ENCODE measurements around the gene TSC1. TPM values are rescaled to one million over a fixed set of nuclear protein-coding genes. Genes with fewer than 3 reads are reported as not detected.
A peak's percentile ranks its signal among the peaks of the same experiment; 100 is the strongest.
"Not testable (repeated sequence)": the region's sequence is repeated elsewhere in the genome, so short reads cannot be mapped to it uniquely, and the experiment has no call there.

TSC1 gene
- total RNA-seq, 1 experiment from 2014 or later, result 22.4 TPM

- DNase-seq (ENCODE audit: low spot score), result no peak
Observed at GRCh38 chr9:132976571-132976970, 32.2 kb upstream of the TSC1 start.

- DNase-seq (ENCODE audit: low spot score), result no peak
Observed at GRCh38 chr9:132975961-132976360, 31.5 kb upstream of the TSC1 start.

DNA sequence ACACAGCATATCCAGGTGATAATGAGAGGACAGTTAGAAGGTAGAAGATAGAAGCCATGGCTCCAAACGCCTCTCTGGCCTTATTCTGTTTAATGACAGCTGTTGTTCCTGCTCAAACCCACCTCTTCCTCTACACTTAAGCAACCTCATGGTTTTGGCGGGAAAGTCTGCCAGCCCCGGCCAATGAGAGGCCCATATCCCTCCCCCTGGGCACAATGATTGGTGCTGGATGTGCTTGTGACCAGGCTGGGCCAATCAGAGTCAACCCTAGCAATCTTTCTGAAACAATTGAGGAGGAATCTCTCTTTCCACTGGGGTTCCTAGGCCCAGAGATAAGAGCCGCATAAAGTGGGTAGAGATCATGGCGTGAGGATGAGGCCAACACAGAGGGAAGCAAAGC, 29.3 kb upstream of the TSC1 start:
- no peak for DNase-seq (ENCODE audit: low spot score)

DNA sequence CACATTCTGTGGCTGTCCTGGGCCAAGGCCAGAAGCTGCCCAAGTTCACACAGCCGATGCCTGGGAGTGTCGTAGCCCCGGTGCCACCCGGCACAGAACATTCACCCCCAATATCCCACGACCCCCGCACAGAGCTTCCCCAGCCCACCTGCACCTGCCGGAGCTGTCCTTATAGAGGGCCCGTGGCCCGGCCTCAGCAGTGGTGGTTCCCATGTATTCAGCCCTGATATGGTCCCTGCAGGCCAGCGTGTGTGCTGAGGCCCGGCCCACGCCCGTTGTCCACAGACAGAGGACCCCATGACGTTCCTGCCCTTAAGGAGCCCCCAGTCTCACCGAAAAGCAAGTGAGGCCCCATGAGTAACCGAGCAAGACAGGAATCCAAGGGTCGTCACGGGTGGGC, 28.8 kb upstream of the TSC1 start:
- no peak for DNase-seq (ENCODE audit: low spot score)

GRCh38 chr9:132970324-132971062, 26.1 kb upstream of the TSC1 start:
- no peak for DNase-seq (ENCODE audit: low spot score)

DNA sequence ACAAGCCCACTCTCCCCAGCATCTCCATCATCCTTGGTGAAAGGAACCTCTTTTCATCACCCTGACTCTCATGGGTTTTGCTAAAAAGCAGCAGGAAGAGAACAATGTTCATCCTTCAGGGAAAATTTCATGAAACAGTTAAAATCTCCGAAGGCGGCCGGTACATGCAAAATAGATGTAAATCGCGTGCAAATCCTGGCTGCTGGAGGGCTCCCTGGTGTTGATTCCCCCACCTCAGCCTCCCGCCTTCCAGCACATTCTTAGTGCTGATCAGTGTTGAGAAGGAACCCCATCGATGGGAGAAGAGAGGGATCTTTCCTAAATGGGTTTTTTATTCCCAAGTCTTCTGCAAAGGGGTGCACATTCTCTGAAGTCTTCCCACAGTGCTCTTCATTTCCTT, 25.4 kb upstream of the TSC1 start:
- no peak for DNase-seq (ENCODE audit: low spot score)

DNA sequence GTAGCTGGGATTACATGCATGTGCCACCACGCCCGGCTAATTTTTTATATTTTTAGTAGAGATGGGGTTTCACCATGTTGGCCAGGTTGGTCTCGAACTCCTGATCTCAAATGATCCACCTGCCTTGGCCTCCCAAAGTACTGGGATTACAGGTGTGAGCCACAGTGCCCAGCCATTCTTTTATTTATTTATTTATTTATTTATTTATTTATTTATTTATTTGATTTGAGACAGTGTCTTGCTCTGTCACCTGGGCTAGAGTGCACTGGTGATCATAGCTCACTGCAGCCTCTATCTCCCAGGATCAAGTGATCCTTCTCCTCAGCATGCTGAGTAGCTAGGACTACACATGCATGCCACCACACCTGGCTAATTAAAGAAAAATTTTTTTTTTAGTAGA, 23.5 kb upstream of the TSC1 start:
- not testable (repeated sequence) for DNase-seq (ENCODE audit: low spot score)

GRCh38 chr9:132965478-132965877, 21.1 kb upstream of the TSC1 start:
- DNase-seq (ENCODE audit: low spot score), result no peak

DNA sequence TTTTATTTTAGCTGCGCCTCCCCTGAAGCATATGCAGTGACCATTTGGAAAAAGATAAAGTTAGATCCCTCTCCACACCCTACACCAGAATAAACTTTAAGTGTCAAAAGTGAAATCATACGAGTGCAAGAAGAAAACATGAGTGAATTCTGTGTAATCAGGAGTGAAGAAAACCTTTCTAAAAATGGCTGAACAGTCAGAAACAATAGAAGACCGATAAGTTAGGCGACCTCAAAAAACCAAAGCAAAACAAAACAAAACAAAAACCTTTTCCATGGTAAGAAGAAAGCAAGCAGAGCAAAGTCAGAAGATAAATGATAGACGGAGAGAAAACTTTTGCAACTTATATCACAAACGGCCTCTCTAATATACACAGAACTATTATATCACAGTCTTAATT, 16.6 kb upstream of the TSC1 start:
- no peak for DNase-seq (ENCODE audit: low spot score)

DNA sequence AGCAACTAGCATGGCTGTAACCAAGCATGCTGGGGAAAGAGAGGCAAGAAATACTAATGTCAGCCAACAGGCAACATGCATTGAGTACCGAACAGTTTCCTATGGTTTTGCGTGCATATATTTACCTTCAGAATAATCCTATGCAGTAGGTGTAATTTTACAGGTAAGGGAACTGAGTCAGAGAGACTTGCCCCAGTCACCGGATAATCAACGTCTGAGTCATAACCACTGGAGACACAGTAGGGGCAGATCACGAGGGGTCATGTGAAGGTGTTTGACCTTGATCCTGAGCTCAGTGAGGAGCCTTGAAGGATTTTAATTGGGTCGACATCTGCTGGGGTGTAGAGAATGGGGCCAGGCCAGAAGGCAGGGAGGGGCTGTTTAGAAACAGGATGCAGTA, 13.4 kb upstream of the TSC1 start:
- DNase-seq (ENCODE audit: low spot score), result no peak

- DNase-seq (ENCODE audit: low spot score), result no peak
Observed at GRCh38 chr9:132955768-132956167, 11.4 kb upstream of the TSC1 start.

GRCh38 chr9:132955123-132955522, 10.7 kb upstream of the TSC1 start:
- DNase-seq (ENCODE audit: low spot score), result no peak

DNA sequence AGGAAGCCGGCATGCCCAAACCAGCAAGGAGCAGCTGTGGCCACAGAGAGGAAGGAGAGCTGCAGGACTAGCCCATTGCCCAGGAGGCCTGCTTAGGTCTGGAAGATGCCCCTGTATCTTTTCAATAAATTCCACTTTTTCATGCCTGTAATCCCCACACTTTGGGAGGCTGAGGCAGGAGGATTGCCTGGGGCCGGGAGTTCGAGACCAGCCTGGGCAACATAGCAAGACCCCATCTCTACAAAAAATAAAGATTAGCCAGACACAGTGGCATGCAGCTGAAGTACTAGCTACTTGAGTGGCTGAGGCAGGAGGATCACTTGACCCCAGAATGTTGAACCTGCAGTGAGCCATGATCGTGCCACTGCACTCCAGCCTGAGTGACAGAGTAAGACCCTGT, 5.3 kb upstream of the TSC1 start:
- no peak for DNase-seq (ENCODE audit: low spot score)

GRCh38 chr9:132948482-132949050, 4.2 kb upstream of the TSC1 start:
- DNase-seq (ENCODE audit: low spot score), result no peak

DNA sequence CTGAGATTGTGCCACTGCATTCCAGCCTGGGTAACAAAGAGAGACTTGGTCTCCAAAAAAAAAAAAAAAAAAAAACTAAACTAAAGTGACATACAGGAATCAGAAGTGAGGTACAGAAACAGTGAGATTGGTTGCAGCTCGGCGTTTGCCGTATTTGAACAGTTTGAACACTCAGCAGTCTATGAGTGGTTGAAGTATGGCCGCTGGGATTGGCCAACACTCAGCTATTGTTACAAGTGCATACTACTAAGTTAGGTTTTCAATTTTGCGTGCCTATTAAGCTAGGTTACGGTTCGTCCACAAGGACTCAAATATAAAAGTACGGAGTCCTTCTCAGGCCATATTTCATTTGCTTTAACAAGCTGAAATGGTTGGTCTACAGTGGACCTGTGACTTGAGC, 3.3 kb upstream of the TSC1 start:
- no peak for DNase-seq (ENCODE audit: low spot score)

DNA sequence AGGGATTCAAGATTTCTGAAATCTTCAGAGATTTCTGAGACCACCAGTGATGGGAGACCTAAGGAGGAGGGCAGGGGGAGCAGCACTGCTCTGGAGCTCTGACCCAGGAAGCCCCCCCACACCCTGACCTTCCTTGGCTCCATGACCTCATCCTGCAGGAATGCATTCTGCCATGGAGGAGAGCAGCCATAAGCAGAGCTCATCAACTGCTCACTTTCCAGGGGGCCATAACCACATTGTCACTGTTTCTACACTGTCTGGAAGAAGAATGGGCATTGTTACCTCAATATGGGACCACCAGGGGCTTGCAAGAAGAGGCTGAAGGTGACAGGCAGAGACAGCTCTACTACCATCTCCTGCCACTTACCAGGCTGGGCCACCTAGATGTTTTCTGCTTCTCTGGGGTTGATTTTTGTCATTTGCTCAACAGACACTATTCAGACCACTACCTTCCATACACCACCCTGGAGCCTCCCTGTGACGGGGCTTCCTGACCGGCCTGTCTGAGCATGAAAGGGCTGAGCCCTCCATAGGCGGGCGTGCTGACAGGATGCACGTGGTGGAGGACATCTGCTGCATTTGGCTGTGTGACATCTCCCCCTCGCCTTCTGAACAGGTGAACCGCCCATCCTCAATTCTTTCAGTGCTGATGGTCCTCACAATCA, 2.3 kb upstream of the TSC1 start:
- DNase-seq (ENCODE audit: low spot score), result peak; percentile 29

- DNase-seq (ENCODE audit: low spot score), result no peak
Observed at GRCh38 chr9:132946211-132946610, 1.8 kb upstream of the TSC1 start.

DNA sequence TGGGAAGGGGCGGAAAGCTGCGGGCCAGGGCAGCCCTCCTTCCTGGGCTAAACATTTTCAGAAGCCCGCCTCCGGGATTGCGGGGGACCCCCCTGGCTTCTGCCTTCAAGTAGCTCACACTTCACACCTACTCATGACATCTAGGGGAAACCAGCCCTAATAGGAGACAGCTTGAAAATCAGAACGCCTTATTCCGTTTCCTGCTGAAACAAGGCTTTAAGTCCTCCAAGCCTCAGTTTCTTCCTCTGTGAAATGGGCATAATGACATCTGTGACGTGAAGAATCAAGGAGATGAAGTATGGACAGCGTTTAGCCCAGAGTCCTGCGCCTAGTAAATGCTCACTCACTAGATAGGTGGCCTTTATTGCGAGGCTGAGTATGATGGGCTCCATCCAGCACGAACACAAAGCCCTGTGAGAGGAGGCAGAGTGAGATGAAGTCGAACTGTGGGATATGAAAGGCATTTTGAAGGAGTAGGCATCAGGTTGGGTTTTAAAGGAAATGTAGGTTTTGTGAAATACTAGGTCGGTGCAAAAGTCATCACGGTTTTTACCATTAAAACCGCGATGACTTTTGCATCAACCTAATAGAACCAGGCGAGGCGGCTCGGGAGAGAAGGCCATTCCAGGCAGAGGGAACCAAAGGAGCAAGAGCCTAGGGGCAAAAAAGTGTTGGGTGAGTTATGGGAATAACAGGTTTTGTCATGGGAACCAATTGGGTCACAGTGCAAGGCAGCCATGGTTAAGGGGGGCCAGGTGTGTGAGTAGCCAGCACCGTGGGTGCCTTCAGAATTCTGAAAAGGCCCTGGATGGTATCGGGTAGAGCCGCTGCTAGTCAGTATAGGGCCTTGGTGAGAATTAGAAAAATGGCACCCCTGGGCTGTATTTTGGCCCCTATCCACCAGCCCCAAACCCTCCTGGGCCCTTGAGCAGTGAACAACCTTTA, 1.0 kb upstream of the TSC1 start:
- no peak for DNase-seq (ENCODE audit: low spot score)

DNA sequence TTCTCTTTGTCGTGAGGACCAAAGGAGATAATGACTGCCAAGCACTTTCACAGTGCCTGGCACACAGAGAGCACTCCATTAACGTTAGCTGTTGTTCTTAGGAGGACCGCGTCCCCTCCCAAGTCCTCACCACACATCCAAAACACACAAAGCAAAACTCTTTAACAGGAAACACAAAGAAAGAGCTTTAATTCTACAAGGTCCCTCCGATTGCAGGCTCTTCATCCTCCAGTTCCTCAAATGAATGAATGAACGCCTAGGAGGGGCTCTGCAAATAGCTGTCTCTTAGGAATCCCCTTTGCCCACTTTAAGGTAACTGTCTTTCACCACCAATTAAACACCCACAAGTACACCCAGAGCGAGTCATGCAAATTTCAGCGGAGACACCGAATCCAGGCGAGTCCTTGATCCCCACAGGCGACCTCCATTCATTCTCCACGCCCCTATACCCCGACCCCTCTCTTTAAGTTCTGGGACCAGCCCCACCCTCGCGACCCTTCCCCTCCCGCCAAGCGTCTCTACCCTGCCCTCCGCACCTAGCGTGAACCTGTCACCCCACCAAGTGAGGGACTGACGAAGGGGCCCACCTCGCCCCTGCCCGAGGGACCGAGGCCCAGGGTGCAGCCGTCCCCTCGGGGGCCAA, 644 bp downstream of the TSC1 start:
- no peak for DNase-seq (ENCODE audit: low spot score)

DNA sequence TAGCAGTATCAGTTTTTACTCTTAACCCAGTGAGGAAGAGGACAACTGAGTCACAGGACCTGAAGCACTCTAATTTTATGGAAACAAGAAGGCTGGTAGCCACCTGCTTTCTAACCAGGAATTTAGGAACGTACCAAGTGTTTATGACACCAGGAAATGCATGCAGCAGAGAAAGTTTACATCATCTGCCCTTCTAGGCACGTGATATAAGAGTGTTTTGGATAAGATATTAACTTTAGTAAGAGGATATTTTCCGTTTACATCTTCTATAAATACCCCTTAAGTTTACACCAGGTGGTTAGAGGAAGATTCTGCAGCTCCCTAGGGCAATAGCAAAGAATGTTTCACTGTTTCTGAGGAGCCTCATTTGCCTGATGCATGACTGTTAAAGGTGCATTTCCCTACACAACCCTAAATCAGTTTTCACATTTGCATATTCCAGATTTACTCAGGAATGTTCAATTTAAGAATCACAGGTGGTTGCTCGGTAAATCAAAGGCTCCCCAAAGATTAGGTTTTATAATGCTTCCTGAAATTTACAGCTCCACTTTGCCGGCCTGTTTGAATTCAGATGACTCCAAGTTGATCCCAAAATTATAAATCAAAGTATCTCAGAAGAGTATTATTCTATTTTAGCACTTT, 1.8 kb downstream of the TSC1 start:
- no peak for DNase-seq (ENCODE audit: low spot score)

- DNase-seq (ENCODE audit: low spot score), result no peak
Observed at GRCh38 chr9:132939169-132939568, 5.2 kb downstream of the TSC1 start.
